B cell (primary cell): ENCODE measurements around the gene SLC38A10. TPM values are rescaled to one million over a fixed set of nuclear protein-coding genes. Genes with fewer than 3 reads are reported as not detected.

Experiments
- ATAC-seq: fragments of 200-7000 bp; cut with Tn5 transposase; one replicate; pipeline ENCODE4 v1.10.0; 2021; ENCODE audit warnings: low read depth, mild to moderate bottlenecking, moderate number of reproducible peaks, moderate library complexity
- CTCF ChIA-PET: fragments of 350-600 bp; sonication (Branson Sonifier 250); formaldehyde crosslinking; loops from one replicate; lab custom pipeline; 2021; ENCODE audit warnings: antibody characterized with exemption, inconsistent platforms; lab: Charles Lee
- POLR2A ChIA-PET: fragments of 350-600 bp; sonication (Branson Sonifier 250); formaldehyde crosslinking; loops from one replicate; lab custom pipeline; 2021; ENCODE audit warnings: antibody characterized with exemption; lab: Charles Lee
- DNase-seq: peaks from one replicate; pipeline ENCODE4 v3.0.0; 2013
- H2AFZ ChIP-seq: 2 replicates; pipeline ENCODE4 v1.6.1; 2012; ENCODE audit warnings: mild to moderate bottlenecking, low read depth, low read length; ENCODE audit not compliant: insufficient read depth, poor library complexity, severe bottlenecking
- H3K27ac ChIP-seq, 2 donors: 1 replicate in 1 of 2; 2 replicates in 1 of 2; pipeline ENCODE4 v1.5.1; 2012 to 2013; ENCODE audit warnings: low read length in 2 of 2, mild to moderate bottlenecking in 2 of 2, moderate library complexity in 1 of 2
- H3K27me3 ChIP-seq, 4 experiments: fragments of 200-600 bp in 1 of 4; sonication (generic) in 1 of 4; replicated peaks in 1 of 4; 1 replicate in 2 of 4; 2 replicates in 2 of 4; pipeline versions ENCODE4 v1.6.1 to v1.7.0; 2013 to 2016; ENCODE audit warnings: low read length in 3 of 4, mild to moderate bottlenecking in 2 of 4, mixed read lengths in 1 of 4, moderate library complexity in 1 of 4; ENCODE audit not compliant: insufficient read depth in 4 of 4, control insufficient read depth in 3 of 4; ENCODE audit errors: control extremely low read depth in 1 of 4
- H3K36me3 ChIP-seq, 2 experiments: replicated peaks in 1 of 2; 1 replicate in 1 of 2; 2 replicates in 1 of 2; pipeline versions ENCODE4 v1.6.1 to v1.7.1; 2013; ENCODE audit warnings: low read length in 1 of 2; ENCODE audit not compliant: insufficient read depth in 2 of 2, control insufficient read depth in 1 of 2; ENCODE audit errors: control extremely low read depth in 1 of 2, extremely low read depth in 1 of 2
- H3K4me1 ChIP-seq, 2 donors: fragments of 200-600 bp in 1 of 2; sonication (generic) in 1 of 2; 1 replicate in 1 of 2; 2 replicates in 1 of 2; pipeline versions ENCODE4 v1.5.1 to v1.6.1; 2013 to 2017; ENCODE audit warnings: low read length in 2 of 2; ENCODE audit not compliant: control insufficient read depth in 2 of 2, insufficient read depth in 2 of 2
- H3K4me2 ChIP-seq: replicated peaks from 2 replicates; pipeline ENCODE3; 2012; ENCODE audit warnings: mild to moderate bottlenecking, low read depth, low read length; ENCODE audit not compliant: poor library complexity, severe bottlenecking
- H3K4me3 ChIP-seq, 5 experiments: fragments of 200-600 bp in 1 of 5; sonication (generic) in 1 of 5; 1 replicate in 3 of 5; 2 replicates in 2 of 5; pipeline versions ENCODE4 v1.5.1 to v1.7.0; 2011 to 2016; ENCODE audit warnings: low read length in 4 of 5, mild to moderate bottlenecking in 4 of 5, low read depth in 2 of 5, control low read depth in 1 of 5, moderate library complexity in 1 of 5; ENCODE audit not compliant: insufficient read depth in 1 of 5; ENCODE audit errors: control extremely low read depth in 1 of 5, extremely low read depth in 1 of 5
- H3K79me2 ChIP-seq: fragments of 200-600 bp; sonication (generic); one replicate; pipeline ENCODE4 v1.6.0; 2016; ENCODE audit warnings: low read length; ENCODE audit not compliant: control insufficient read depth, insufficient read depth
- H3K9ac ChIP-seq: fragments of 200-600 bp; sonication (generic); 2 replicates; pipeline ENCODE4 v1.6.1; 2017; ENCODE audit warnings: mild to moderate bottlenecking, low read length, moderate library complexity
- H3K9me3 ChIP-seq, 3 donors: one replicate each; pipeline versions ENCODE4 v1.6.1 to v1.7.1; 2013; ENCODE audit warnings: low read length in 2 of 3; ENCODE audit not compliant: control insufficient read depth in 2 of 3, insufficient read depth in 1 of 3; ENCODE audit errors: control extremely low read depth in 1 of 3
- H4K20me1 ChIP-seq: 2 replicates; pipeline ENCODE4 v1.6.0; 2012; ENCODE audit warnings: mild to moderate bottlenecking, low read length; ENCODE audit not compliant: insufficient read depth, control insufficient read depth, poor library complexity, severe bottlenecking
- H3K27ac Mint-ChIP-seq: one replicate; pipeline ENCODE4 v1.8.0; 2021; ENCODE audit warnings: mixed read lengths
- H3K27me3 Mint-ChIP-seq: one replicate; pipeline ENCODE4 v1.8.0; 2021; ENCODE audit warnings: mixed read lengths
- H3K4me1 Mint-ChIP-seq: one replicate; pipeline ENCODE4 v1.8.0; 2021; ENCODE audit warnings: mixed read lengths
- H3K4me3 Mint-ChIP-seq: one replicate; pipeline ENCODE4 v1.8.0; 2021; ENCODE audit warnings: mixed read lengths
- H3K9me3 Mint-ChIP-seq: one replicate; pipeline ENCODE4 v1.8.0; 2022; ENCODE audit warnings: mixed read lengths; ENCODE audit not compliant: insufficient read depth
- CTCF ChIP-seq: fragments of 200-600 bp; IDR thresholded peaks from one replicate; pipeline ENCODE4 v1.8.0; 2022; ENCODE audit warnings: antibody characterized with exemption, mild to moderate bottlenecking
- EZH2 ChIP-seq: IDR thresholded peaks from 2 replicates; pipeline ENCODE4 v1.6.1; 2012; ENCODE audit warnings: borderline replicate concordance, low read depth, mild to moderate bottlenecking, moderate library complexity, low read length; ENCODE audit not compliant: insufficient read depth, poor library complexity, severe bottlenecking
- whole genome bisulfite sequencing: methylation state at CpG from one replicate; pipeline ENCODE4 v1.1.5; 2013; ENCODE audit warnings: missing lambda C conversion rate; ENCODE audit not compliant: insufficient coverage; 5-methylcytosine and 5-hydroxymethylcytosine counted together
- intact Hi-C: fragments of 100-400 bp; cut with micrococcal nuclease; formaldehyde crosslinking; loops from one replicate; pipeline ENCODE4 v1.10.0; 2022
- polyA plus RNA-seq: library from polyadenylated mRNA; depleted of rRNA; stranded (reverse); fragments of >200 nt; gene quantifications from 2 replicates; pipeline ENCODE4 v1.2.3, GENCODE V29; 2012
- total RNA-seq, 2 donors: library from RNA; stranded (reverse); fragments of 120-200 nt in 1 of 2; gene quantifications; 1 replicate in 1 of 2; 2 replicates in 1 of 2; pipeline versions ENCODE4 v1.2.3 to v1.2.4, GENCODE V29; 2013 to 2022

Gene SLC38A10
- total and polyA plus RNA-seq, 2 donors (not counting 1 experiment from before 2014, with no cell fraction given): 76.1 to 104 TPM

DNA sequence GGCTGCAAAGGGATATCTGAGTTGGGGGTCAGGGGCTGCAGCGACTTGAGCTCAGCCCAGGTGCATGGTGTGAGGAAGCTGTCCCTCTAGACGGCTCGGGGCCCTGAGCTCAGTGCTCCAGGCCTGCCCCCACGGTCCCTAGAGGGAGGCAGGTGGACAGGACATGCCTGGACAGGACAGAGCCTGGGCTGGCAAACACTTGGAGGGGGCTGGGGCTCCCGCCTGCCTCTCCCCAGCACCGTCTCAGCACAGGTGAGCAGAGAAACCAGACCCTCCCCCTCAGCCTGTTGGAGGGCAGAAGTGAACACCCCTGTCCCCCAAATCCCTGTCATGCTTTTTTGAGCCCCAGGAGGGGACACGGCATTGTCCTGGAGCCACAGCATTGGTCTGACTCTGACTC lies 11.4 kb upstream of the SLC38A10 start:
- ATAC-seq (no peak), DNase-seq (no peak)
- intact Hi-C loops: no loop called here
- no peaks in the 10 kb centered on the region for H3K79me2 ChIP-seq
- Mint-ChIP-seq H3K27ac (no peak overlapping the region), H3K4me3 (no peak overlapping the region), H3K4me1 (peaks cover 7% of the 10 kb centered on the region), H3K27me3 (peaks cover 11% of the 10 kb centered on the region), H3K9me3 (no peaks in the 10 kb centered on the region)
- no peak overlapping the region for H2AFZ ChIP-seq
- peaks cover 0 to 11% (median 4%) of the 10 kb centered on the region in 4 experiments for H3K27me3 ChIP-seq
- H3K9me3 ChIP-seq: no peaks in the 10 kb centered on the region
- H3K36me3 ChIP-seq: no peaks in the 10 kb centered on the region
- no peaks in the 10 kb centered on the region for H4K20me1 ChIP-seq
- 82% methylated on average over 7 of the region's 7 CpGs for WGBS
- ChIA-PET CTCF (no interaction called here), POLR2A (no interaction called here)
- no peak overlapping the region for H3K4me2 ChIP-seq
- no peak overlapping the region for H3K9ac ChIP-seq
- no peak overlapping the region for H3K4me3 ChIP-seq
- TF ChIP-seq CTCF (no peak), EZH2 (no peak)
- H3K27ac ChIP-seq: no peak overlapping the region
- H3K4me1 ChIP-seq: peaks cover 6 to 8% of the 10 kb centered on the region in 2 donors

DNA sequence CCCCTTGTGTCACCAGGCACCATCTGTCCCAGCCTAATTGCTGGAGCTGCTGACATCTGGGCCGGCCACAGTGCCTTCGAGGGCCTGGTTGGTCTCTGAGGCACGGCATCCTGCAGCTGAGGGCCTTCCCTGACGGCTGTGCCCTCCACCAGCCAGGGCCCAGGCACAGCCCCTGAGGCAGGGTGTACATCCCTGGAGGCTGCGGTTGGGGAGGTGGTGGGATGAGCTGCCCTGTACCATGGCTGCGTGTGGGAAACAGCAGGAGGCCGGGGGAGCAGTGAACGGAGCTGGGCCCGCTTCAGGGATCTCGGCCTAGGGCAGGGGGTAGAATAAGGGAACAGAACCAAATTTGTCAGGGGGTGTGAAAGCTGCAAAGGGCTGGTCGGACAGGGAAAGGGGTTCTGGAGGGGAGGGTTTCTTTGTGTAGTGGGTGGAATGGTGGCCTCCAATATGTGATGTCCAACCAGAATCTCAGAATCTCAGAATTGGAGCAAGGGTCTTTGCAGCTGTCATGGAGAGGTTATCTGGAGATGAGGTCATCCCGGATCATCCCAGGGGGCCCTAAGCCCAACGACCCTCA lies 10.0 kb upstream of the SLC38A10 start:
- intact Hi-C loops: no loop called here
- peaks cover 6 to 8% of the 10 kb centered on the region in 2 donors for H3K4me1 ChIP-seq
- ATAC-seq (no peak), DNase-seq (no peak)
- H3K79me2 ChIP-seq: no peaks in the 10 kb centered on the region
- H3K4me1 Mint-ChIP-seq: peaks cover 7% of the 10 kb centered on the region
- H3K27me3 ChIP-seq: peaks cover 0 to 9% (median 4%) of the 10 kb centered on the region in 4 experiments
- ChIA-PET CTCF (no interaction called here), POLR2A (no interaction called here)
- H3K9me3 ChIP-seq: no peaks in the 10 kb centered on the region
- H3K36me3 ChIP-seq: no peaks in the 10 kb centered on the region
- H3K27me3 Mint-ChIP-seq: peaks cover 4% of the 10 kb centered on the region
- TF ChIP-seq EZH2 (no peak), CTCF (no peak)
- no peaks in the 10 kb centered on the region for H3K9me3 Mint-ChIP-seq
- no peak overlapping the region for H3K4me2 ChIP-seq
- no peak overlapping the region for H3K9ac ChIP-seq
- H3K27ac ChIP-seq: no peak overlapping the region
- no peaks in the 10 kb centered on the region for H4K20me1 ChIP-seq
- no peak overlapping the region for H3K27ac Mint-ChIP-seq
- 91% methylated on average over 13 of the region's 13 CpGs for WGBS
- H3K4me3 Mint-ChIP-seq: no peak overlapping the region
- H2AFZ ChIP-seq: no peak overlapping the region
- H3K4me3 ChIP-seq: no peak overlapping the region
